ENCODE data around the gene RCE1.
A peak's percentile ranks its signal among the peaks of the same experiment; 100 is the strongest.
"Not testable (repeated sequence)": the region's sequence is repeated elsewhere in the genome, so short reads cannot be mapped to it uniquely, and the experiment has no call there.

RCE1 gene

DNA sequence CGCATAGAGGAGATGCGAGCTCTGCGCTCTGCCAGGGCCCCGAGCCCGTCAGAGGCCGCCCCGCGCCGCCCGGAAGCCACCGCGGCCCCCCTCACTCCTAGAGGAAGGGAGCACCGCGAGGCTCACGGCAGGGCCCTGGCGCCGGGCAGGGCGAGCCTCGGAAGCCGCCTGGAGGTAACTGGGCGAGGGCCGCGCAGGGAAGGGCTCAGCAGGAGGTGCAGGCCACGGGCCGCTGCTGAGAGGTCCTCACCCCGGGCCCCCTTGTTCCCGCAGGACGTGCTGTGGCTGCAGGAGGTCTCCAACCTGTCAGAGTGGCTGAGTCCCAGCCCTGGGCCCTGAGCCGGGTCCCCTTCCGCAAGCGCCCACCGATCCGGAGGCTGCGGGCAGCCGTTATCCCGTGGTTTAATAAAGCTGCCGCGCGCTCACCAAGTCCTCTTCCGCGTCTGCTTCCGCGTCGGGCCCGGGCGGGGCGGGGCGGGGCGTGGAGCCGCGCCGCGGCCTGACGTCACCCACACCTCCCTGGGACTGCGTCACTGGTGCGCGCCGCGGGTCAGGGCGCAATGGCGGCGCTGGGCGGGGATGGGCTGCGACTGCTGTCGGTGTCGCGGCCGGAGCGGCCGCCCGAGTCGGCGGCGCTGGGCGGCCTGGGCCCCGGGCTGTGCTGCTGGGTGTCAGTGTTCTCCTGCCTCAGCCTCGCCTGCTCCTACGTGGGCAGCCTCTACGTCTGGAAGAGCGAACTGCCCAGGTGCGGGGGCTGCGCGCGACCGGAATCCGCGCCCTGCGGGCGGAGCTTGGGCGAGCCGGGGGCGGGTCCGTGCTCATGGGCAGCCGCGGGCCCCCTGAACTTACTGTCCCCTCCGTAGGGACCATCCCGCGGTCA is at the start of gene RCE1:
Gene RCE1 (plus strand): TSS at position 546 of the 880 bp plus-strand sequence. CDS start 15 bp downstream, at position 561.
- peak; percentile 98 for DNase-seq (ENCODE audit: low spot score)

- not testable (repeated sequence) for DNase-seq (ENCODE audit: low spot score)
These were observed 43.4 kb upstream of the RCE1 start for GRCh38 chr11:66799815-66800214.

DNA sequence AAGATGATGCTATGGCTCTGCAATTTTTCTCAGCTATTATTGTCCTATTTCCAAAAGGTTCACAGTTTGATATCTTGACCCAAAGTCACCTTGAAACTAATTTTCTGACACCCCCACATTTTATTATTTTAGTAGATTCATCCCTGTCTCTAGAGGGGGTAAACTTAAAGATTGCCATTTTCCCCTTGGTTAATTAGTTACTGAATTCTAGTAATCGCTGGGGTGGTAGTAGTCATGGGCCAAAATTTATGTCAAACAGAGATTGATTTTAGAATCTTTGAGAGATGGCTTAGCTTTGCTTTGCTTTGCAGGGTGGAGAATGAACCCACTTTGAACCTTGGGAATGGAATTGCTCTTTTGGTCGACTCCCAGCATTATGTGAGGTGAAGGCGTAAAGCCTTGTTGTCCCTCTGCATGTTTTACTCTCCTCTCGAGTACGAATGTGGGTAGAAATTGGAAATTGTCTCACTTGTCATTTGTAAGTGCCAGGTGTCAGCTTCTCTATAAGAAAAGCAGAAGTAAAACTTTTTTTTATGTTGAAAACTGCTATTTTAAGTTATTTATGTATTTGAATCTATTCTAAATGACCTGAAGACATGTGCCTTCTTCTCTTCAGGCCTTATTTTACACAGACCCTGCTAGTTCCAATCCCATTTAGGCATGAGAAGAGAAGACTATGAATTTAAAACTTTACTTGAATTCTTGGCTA is 42.4 kb upstream of the RCE1 start:
- no peak for DNase-seq (ENCODE audit: low spot score)

DNA sequence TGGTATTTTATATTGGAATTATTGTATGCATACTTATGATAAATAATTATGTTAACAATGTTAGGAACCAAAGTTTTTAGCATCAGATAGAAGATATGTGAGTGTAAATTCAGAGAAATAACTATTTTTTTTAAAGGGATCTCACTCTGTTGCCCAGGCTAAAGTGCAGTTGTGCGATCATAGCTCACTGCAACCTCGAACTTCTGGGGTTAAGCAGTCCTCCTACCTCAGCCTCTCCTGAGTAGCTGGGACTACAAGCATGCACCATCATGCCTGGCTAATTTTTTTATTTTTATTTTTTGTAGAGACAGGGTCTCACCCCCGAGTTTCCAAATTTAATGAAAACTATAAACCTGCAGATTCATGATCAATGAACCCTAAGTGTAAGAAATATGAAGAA is 33.6 kb upstream of the RCE1 start:
- DNase-seq (ENCODE audit: low spot score), result no peak

DNA sequence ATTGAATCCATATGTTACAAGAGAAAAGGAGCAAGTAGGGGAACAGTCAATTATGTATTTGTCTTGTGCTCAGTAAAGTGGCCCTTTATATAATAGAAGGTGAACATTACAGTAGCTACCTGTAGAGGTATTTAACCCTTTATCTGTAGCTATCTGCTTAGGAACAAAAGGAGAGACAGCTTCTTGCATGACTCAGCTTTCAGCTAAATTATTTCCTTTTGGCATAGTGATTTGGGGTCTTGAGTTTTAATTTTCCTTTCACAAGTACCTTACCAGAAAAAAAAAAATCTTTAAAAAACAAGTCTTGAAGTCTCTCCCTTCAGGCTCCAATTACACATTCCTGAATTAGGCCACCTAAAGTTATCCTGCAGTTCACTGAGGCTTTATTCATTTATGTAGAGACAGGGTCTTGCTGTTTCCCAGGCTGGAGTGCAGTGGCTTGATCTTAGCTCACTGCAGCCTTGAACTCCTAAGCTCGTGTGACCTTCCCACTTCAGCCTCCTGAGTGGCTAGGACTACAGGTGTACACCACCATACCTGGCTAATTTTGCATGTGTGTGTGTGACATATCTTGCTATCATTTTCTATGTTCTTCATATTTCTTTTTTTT is 32.6 kb upstream of the RCE1 start:
- no peak for DNase-seq (ENCODE audit: low spot score)

DNA sequence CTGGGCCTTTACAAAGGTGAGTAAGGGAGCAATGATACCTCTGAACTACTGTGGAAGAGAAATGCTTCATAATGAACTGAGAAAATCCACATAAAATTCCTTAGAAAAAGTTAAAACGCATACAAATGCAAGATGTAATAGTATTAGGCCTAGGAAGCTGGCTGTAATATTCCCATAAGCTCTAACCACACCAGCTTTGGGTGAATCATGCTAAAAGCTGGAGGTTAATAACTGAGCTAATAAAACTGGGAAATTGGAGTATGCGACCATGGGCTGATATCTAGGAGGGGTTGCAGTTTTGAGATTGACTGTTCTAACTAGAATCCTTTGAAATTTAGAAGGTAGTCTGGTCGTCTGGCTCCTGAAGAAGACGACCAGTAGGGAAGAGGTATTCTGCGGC is 28.6 kb upstream of the RCE1 start:
- no peak for DNase-seq (ENCODE audit: low spot score)

- DNase-seq (ENCODE audit: low spot score), result no peak
These were observed 27.6 kb upstream of the RCE1 start for GRCh38 chr11:66815646-66816045.

DNA sequence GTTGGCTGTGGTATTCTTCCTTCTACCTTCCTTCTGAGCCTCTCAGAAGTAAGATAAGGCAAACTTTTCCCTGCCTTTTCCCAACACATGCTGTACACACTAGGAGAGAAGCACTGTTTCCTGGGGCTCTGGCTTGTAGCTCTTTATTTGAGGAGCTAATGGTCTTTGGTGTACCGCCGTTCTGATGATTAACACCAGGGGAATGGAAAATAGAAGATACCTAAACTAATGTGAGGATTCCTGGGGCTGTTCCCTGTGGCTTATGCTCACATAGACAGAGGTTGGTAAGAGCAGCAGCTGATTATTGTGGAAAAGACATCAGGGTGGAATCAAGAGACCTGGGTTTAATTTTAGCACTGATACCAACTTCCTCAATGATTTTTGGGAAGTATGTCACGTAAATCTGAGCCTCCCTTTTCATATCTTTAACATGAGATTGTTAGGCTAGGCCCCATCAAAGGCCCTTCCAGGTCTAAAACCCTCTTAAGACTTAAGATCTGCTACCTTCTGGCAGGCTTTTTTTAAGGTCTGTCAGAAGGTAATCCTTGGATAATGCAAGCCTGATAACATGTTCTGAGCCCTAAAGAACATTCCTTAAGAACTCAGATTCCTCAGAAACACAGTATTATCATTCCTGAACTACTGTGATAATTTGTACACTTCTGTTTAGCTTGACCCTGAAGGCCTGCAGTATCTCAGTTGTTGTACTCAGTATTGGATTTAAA is 24.8 kb upstream of the RCE1 start:
- DNase-seq (ENCODE audit: low spot score), result no peak

- no peak for DNase-seq (ENCODE audit: low spot score)
These were observed 22.9 kb upstream of the RCE1 start for GRCh38 chr11:66820381-66820780.

DNA sequence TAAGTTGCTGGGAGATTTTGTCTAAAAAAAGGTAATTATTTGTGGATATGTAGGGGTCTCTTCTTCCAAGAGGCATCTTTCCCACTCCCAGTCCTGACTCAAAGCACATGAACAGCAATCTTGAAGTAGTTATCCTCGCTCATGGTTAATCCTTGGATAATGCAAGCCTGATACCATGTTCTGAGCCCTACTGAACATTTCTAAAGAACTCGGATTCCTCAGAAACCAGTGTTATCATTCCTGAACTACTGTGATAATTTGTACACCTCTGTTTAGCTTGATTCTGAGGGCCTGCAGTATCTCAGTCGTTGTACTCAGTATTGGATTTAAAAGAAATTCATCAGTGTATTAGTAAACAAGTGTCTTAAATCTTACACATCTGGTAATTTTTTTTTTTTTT is 22.3 kb upstream of the RCE1 start:
- no peak for DNase-seq (ENCODE audit: low spot score)

- DNase-seq (ENCODE audit: low spot score), result no peak
These were observed 19.5 kb upstream of the RCE1 start for GRCh38 chr11:66823700-66824099.

- not testable (repeated sequence) for DNase-seq (ENCODE audit: low spot score)
These were observed 18.7 kb upstream of the RCE1 start for GRCh38 chr11:66824573-66824972.

DNA sequence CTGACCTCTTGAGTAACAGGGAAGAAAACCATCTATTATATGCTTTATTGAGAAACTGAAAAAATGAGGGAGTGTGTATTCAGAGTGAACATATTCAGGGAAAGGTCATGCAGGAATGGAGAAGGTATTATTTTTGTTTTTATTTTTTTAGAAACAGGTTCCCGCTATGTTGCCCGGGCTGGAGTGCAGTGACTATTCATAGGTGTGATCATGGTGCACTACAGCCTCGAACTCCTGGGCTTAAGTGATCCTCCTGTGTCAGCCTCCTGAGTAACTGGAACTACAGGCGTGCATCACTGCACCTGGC is 8.7 kb upstream of the RCE1 start:
- no peak for DNase-seq (ENCODE audit: low spot score)

DNA sequence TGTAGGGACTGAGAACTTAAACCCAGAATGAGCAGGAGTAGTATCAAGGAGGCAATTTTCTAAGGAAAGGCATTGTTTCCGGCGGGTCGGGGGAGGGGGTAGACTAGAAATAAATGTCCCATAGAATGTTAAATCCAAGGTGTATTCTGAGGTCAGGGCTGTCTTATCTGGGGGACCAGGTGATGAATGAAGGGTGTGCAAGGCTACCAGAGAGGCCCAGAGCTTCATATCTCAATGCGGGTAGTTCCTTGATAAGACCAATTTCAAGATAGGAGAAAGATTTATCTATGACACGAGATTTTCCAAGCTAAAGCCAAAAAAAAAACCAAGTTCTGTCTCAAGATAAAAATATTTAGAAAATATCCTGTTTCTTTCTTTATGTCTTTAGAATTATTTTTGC is 8.3 kb upstream of the RCE1 start:
- DNase-seq (ENCODE audit: low spot score), result no peak

DNA sequence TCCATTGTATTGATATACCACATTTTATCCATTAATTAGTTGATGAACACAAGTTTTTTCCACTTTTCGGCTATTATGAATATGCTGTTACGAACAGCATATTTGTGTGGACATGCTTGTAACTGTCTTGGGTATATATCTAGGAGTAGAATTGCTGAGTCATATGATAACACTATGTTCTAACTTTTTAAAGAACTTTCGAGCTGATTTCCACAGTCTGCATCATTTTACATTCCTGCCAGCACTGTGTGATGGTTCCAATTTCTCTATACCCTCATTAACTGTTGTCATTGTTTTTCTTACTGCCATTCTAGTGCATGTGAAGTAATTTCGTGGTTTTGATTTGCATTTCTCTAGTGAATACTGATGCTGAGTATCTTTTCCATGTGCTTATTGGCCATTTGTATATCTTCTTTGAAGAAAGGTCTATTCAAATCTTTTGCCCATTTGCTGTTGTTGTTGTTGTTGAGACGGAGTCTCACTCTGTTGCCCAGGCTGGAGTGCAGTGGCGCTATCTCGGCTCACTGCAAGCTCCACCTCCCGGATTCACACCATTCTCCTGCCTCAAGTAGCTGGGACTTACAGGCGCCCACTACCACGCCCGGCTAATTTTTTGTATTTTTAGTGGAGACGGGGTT is 7.4 kb upstream of the RCE1 start:
- no peak for DNase-seq (ENCODE audit: low spot score)

DNA sequence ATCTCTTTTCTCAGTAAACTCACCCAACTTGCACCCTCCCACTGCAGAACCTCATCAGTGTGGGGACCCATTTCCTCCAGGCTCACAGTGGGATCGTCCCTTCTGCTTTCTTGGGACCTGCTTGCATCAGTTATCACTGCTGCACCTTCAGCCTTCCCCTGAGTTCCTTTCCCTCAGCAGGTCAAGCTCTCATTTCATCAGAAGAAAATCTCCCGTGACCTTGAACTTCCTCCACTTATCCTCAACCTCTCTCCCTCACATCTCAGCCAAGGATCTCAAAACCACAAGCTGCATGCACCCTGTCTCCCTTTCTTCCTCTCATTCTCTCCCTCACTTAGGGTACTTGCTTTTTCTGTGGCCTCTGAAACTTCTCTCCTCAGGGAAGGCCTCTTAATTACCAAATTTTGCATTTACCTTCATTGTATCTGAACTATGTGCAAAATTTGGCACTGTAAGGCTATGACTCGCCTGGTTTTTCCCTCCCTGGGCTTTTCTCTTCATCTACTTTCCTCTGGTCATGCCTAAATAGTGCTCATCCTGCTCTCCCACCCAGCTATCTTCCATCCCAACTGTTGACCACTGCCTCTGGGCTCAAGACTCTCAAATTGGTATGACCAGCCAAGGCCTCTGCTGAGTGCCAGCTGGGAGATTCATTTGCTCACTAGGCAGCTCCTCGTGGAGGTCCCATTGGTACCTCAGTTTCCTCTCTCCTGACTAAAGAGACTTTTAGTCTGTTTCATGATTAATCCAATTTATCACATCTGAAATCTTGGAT is 2.7 kb upstream of the RCE1 start:
- DNase-seq (ENCODE audit: low spot score), result no peak

- no peak for DNase-seq (ENCODE audit: low spot score)
These were observed 1.4 kb upstream of the RCE1 start for GRCh38 chr11:66841861-66842260.

DNA sequence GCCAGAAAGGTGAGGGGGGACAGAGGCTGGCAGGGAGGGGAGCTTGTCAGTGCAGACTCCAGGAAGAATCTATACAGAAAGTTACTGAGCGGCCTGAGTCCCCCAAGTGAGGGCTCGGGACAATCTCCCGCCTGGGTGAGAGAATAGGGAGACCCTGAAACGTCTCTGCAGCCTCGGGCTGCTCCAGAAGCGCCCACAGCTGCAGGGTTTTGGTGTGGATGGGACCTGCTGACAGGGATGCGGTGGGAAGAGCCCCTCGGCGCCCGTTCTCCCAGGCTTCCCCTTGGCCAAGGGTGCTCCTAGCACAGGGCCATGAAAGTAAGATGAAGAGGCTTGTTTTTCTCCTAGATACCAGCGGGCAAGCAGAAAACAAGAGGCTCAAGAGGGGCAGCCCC is 743 bp upstream of the RCE1 start:
- DNase-seq (ENCODE audit: low spot score), result no peak

DNA sequence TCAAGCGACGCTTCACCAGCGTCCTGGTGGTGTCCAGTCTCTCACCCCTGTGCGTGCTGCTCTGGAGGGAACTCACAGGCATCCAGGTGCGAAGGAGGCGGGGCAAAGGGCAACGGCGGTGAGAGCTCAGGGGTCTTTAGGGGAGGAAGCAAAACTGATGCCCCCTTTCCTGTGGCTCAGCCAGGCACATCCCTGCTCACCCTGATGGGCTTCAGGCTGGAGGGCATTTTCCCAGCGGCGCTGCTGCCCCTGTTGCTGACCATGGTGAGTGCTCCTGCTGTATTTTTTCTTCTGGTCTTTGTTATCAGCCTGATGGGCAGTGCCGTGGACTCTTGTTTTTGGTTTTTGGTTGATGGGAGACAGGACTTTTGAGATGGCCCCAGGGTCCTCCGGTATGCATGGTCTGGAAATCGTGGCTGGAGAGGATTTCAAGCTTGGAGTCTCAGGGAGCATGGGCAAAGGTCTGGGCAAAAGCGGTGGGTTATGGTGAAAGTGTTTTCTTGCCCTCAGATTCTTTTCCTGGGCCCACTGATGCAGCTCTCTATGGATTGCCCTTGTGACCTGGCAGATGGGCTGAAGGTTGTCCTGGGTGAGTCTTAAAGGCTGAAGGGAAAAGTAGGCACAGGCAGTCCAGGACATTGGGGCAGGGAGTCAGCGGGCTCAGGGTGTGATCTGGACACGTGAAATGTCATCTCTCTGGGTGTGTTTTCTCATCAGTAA is 695 bp downstream of the RCE1 start:
- DNase-seq (ENCODE audit: low spot score), result no peak

- DNase-seq (ENCODE audit: low spot score), result no peak
These were observed 1.4 kb downstream of the RCE1 start for GRCh38 chr11:66844496-66845142.

All from AG20443 (cell line).